Trophoblast cell (in vitro differentiated cells and primary cell): ENCODE results near the gene KRT24. TPM values are rescaled to one million over a fixed set of nuclear protein-coding genes. Genes with fewer than 3 reads are reported as not detected.
"Not testable (repeated sequence)": the region's sequence is repeated elsewhere in the genome, so short reads cannot be mapped to it uniquely, and the experiment has no call there.

ENCODE experiments used
- DNase-seq, 2 donors: peaks; one replicate each; pipeline ENCODE4 v3.0.0-alpha.2; 2016
- H2AFZ ChIP-seq: 2 replicates; pipeline ENCODE4 v1.6.1; 2013; ENCODE audit warnings: low read length, moderate library complexity, mild to moderate bottlenecking; ENCODE audit not compliant: insufficient read depth, poor library complexity
- H2AK5ac ChIP-seq: 2 replicates; pipeline ENCODE4 v1.6.1; 2013; ENCODE audit warnings: mild to moderate bottlenecking, low read length
- H2BK120ac ChIP-seq: 2 replicates; pipeline ENCODE4 v1.6.1; 2013; ENCODE audit warnings: low read length, mild to moderate bottlenecking, moderate library complexity; ENCODE audit not compliant: insufficient read depth, poor library complexity
- H2BK12ac ChIP-seq: 2 replicates; pipeline ENCODE4 v1.6.1; 2013; ENCODE audit warnings: mild to moderate bottlenecking, low read length, moderate library complexity
- H2BK5ac ChIP-seq: 2 replicates; pipeline ENCODE4 v1.6.1; 2013; ENCODE audit warnings: low read length, low read depth, moderate library complexity, mild to moderate bottlenecking; ENCODE audit not compliant: poor library complexity
- H3K14ac ChIP-seq: 2 replicates; pipeline ENCODE4 v1.6.1; 2013; ENCODE audit warnings: mild to moderate bottlenecking, low read length
- H3K18ac ChIP-seq: 2 replicates; pipeline ENCODE4 v1.6.1; 2013; ENCODE audit warnings: mild to moderate bottlenecking, low read length
- H3K23ac ChIP-seq: 2 replicates; pipeline ENCODE4 v1.6.1; 2013; ENCODE audit warnings: low read length
- H3K27ac ChIP-seq: 2 replicates; pipeline ENCODE4 v1.5.1; 2013; ENCODE audit warnings: low read depth, mild to moderate bottlenecking, inconsistent platforms, low read length, moderate library complexity
- H3K27me3 ChIP-seq: 2 replicates; pipeline ENCODE4 v1.6.1; 2013; ENCODE audit warnings: inconsistent platforms, mild to moderate bottlenecking, low read length, moderate library complexity; ENCODE audit not compliant: insufficient read depth
- H3K36me3 ChIP-seq, 2 experiments: 1 replicate in 1 of 2; 2 replicates in 1 of 2; pipeline ENCODE4 v1.6.1; 2013; ENCODE audit warnings: low read length in 2 of 2, mild to moderate bottlenecking in 2 of 2, moderate library complexity in 1 of 2; ENCODE audit not compliant: insufficient read depth in 2 of 2, control insufficient read depth in 1 of 2
- H3K4ac ChIP-seq: 2 replicates; pipeline ENCODE4 v1.6.1; 2013; ENCODE audit warnings: low read depth, mild to moderate bottlenecking, low read length, moderate library complexity
- H3K4me1 ChIP-seq, 2 experiments: 1 replicate in 1 of 2; 2 replicates in 1 of 2; pipeline ENCODE4 v1.6.1; 2013; ENCODE audit warnings: low read length in 2 of 2, mild to moderate bottlenecking in 2 of 2, moderate library complexity in 1 of 2; ENCODE audit not compliant: insufficient read depth in 2 of 2, control insufficient read depth in 1 of 2
- H3K4me2 ChIP-seq: 2 replicates; pipeline ENCODE4 v1.6.1; 2013; ENCODE audit warnings: inconsistent platforms, mild to moderate bottlenecking, low read length, moderate library complexity
- H3K4me3 ChIP-seq: 2 replicates; pipeline ENCODE4 v1.5.1; 2013; ENCODE audit warnings: mild to moderate bottlenecking, low read depth, low read length, inconsistent platforms
- H3K79me1 ChIP-seq: one replicate; pipeline ENCODE4 v1.6.1; 2013; ENCODE audit warnings: low read length
- H3K79me2 ChIP-seq: 2 replicates; pipeline ENCODE4 v1.6.1; 2013; ENCODE audit warnings: low read length, mild to moderate bottlenecking; ENCODE audit not compliant: control insufficient read depth, insufficient read depth, poor library complexity
- H3K9ac ChIP-seq: 2 replicates; pipeline ENCODE4 v1.6.1; 2013; ENCODE audit warnings: mild to moderate bottlenecking, low read length
- H3K9me3 ChIP-seq: 2 replicates; pipeline ENCODE4 v1.6.1; 2013; ENCODE audit warnings: low read depth, mild to moderate bottlenecking, control low read depth, inconsistent platforms, low read length; ENCODE audit not compliant: insufficient read depth
- H4K12ac ChIP-seq: 2 replicates; pipeline ENCODE4 v1.6.1; 2013; ENCODE audit warnings: low read depth, mild to moderate bottlenecking, low read length, moderate library complexity
- H4K8ac ChIP-seq: 2 replicates; pipeline ENCODE4 v1.6.1; 2013; ENCODE audit warnings: low read depth, mild to moderate bottlenecking, low read length, moderate library complexity
- H4K91ac ChIP-seq: one replicate; pipeline ENCODE4 v1.6.1; 2013; ENCODE audit warnings: low read depth, mild to moderate bottlenecking, low read length, moderate library complexity
- WGBS: extraction: QIAGEN DNeasy Blood & Tissue Kit; methylation state at CpG from one replicate; pipeline ENCODE4 v1.1.7; 2013; ENCODE audit warnings: missing lambda C conversion rate; ENCODE audit not compliant: insufficient read length, insufficient coverage; ENCODE audit errors: extremely low coverage; 5-methylcytosine and 5-hydroxymethylcytosine counted together
- polyA plus RNA-seq: library from polyadenylated mRNA; stranded (reverse); fragments of 200-250 nt; gene quantifications from 2 replicates; pipeline ENCODE4 v1.2.3, GENCODE V29; 2013

KRT24 gene
- 0.03 TPM in 1 of 2 replicates, not detected in the other for polyA plus RNA-seq

GRCh38 chr17:40703652-40704051, at the start of gene KRT24:
Gene KRT24 (minus strand): TSS chr17:40703752. CDS start chr17:40703693, 59 bp downstream.
- DNase-seq = peak in 1 of 2 donors; percentile 49
- no peak within 1 kb of the TSS for H2AK5ac ChIP-seq
- H2BK120ac ChIP-seq = no peak within 1 kb of the TSS
- WGBS = no CpG with 5 or more reads among the region's 7 CpGs
- H3K4ac ChIP-seq = no peak within 1 kb of the TSS
- H4K91ac ChIP-seq = no peak within 1 kb of the TSS
- no peaks in the 10 kb centered on the region for H3K79me2 ChIP-seq
- H2BK12ac ChIP-seq = no peak within 1 kb of the TSS
- H2BK5ac ChIP-seq = no peak within 1 kb of the TSS
- no peaks in the 10 kb centered on the region for H3K36me3 ChIP-seq
- H3K27me3 ChIP-seq = no peaks in the 10 kb centered on the region
- no peak within 1 kb of the TSS for H4K8ac ChIP-seq
- H3K4me3 ChIP-seq = no peak within 1 kb of the TSS
- no peaks in the 10 kb centered on the region for H3K9me3 ChIP-seq
- no peaks in the 10 kb centered on the region for H3K79me1 ChIP-seq
- H3K9ac ChIP-seq = no peak within 1 kb of the TSS
- H4K12ac ChIP-seq = no peak within 1 kb of the TSS
- H3K23ac ChIP-seq = no peak within 1 kb of the TSS
- no peak within 1 kb of the TSS for H2AFZ ChIP-seq
- no peak within 1 kb of the TSS for H3K18ac ChIP-seq
- no peak within 1 kb of the TSS for H3K14ac ChIP-seq
- no peak within 1 kb of the TSS for H3K27ac ChIP-seq
- no peak within 1 kb of the TSS for H3K4me2 ChIP-seq
- peaks cover 9 to 11% of the 10 kb centered on the region in 2 experiments for H3K4me1 ChIP-seq

GRCh38 chr17:40751065-40751464, 47.5 kb upstream of the KRT24 start:
- no peak overlapping the region for H2AK5ac ChIP-seq
- WGBS = no CpG with 5 or more reads among the region's 14 CpGs

GRCh38 chr17:40750391-40750790, 46.8 kb upstream of the KRT24 start:
- no peak overlapping the region for H3K27ac ChIP-seq

More at GRCh38 chr17:40751065-40751464, 47.5 kb upstream of the KRT24 start:
- H3K4me1 ChIP-seq = no peaks in the 10 kb centered on the region
- H2BK5ac ChIP-seq = no peak overlapping the region
- H3K27ac ChIP-seq = no peak overlapping the region
- H2BK12ac ChIP-seq = no peak overlapping the region
- H3K23ac ChIP-seq = no peak overlapping the region
- no peak for DNase-seq
- no peak overlapping the region for H3K4me2 ChIP-seq
- no peak overlapping the region for H4K12ac ChIP-seq
- H3K14ac ChIP-seq = no peak overlapping the region
- H3K79me2 ChIP-seq = no peaks in the 10 kb centered on the region
- H3K18ac ChIP-seq = no peak overlapping the region
- H2BK120ac ChIP-seq = no peak overlapping the region
- H3K4ac ChIP-seq = no peak overlapping the region
- H3K4me3 ChIP-seq = no peak overlapping the region
- no peak overlapping the region for H4K91ac ChIP-seq
- H2AFZ ChIP-seq = no peak overlapping the region
- H3K9me3 ChIP-seq = no peaks in the 10 kb centered on the region
- no peak overlapping the region for H3K9ac ChIP-seq
- no peaks in the 10 kb centered on the region for H3K27me3 ChIP-seq
- H4K8ac ChIP-seq = no peak overlapping the region
- H3K79me1 ChIP-seq = no peaks in the 10 kb centered on the region
- H3K36me3 ChIP-seq = no peaks in the 10 kb centered on the region

GRCh38 chr17:40748666-40749065, 45.1 kb upstream of the KRT24 start:
- not testable (repeated sequence) for H3K27ac ChIP-seq, H4K91ac ChIP-seq, H2BK120ac ChIP-seq, H2AFZ ChIP-seq, H3K4me3 ChIP-seq, DNase-seq, H3K4me1 ChIP-seq, H2BK5ac ChIP-seq, H3K79me2 ChIP-seq, H3K79me1 ChIP-seq, H3K9me3 ChIP-seq, H3K4ac ChIP-seq, H3K14ac ChIP-seq, H4K12ac ChIP-seq, H3K23ac ChIP-seq, H4K8ac ChIP-seq, H2AK5ac ChIP-seq, H3K18ac ChIP-seq, H3K4me2 ChIP-seq, H3K36me3 ChIP-seq, H3K27me3 ChIP-seq, H3K9ac ChIP-seq, H2BK12ac ChIP-seq
- no CpG with 5 or more reads among the region's 1 CpG for WGBS

More at GRCh38 chr17:40750391-40750790, 46.8 kb upstream of the KRT24 start:
- no peak overlapping the region for H3K4me3 ChIP-seq
- H3K79me2 ChIP-seq = no peaks in the 10 kb centered on the region
- no peak overlapping the region for H2AK5ac ChIP-seq
- no peak overlapping the region for H4K12ac ChIP-seq
- H3K27me3 ChIP-seq = no peaks in the 10 kb centered on the region
- no peak overlapping the region for H2BK12ac ChIP-seq
- H4K8ac ChIP-seq = no peak overlapping the region
- no peak overlapping the region for H3K14ac ChIP-seq
- no peak for DNase-seq
- H3K4me1 ChIP-seq = no peaks in the 10 kb centered on the region
- H3K9me3 ChIP-seq = no peaks in the 10 kb centered on the region
- no peak overlapping the region for H3K23ac ChIP-seq
- no peaks in the 10 kb centered on the region for H3K36me3 ChIP-seq
- no peak overlapping the region for H3K18ac ChIP-seq
- no peak overlapping the region for H4K91ac ChIP-seq
- H2AFZ ChIP-seq = no peak overlapping the region
- no peak overlapping the region for H2BK120ac ChIP-seq
- H3K9ac ChIP-seq = no peak overlapping the region
- no peak overlapping the region for H2BK5ac ChIP-seq
- no peak overlapping the region for H3K4ac ChIP-seq
- no peaks in the 10 kb centered on the region for H3K79me1 ChIP-seq
- H3K4me2 ChIP-seq = no peak overlapping the region
- no CpG with 5 or more reads among the region's 6 CpGs for WGBS
